Right ventricle myocardium superior (tissue), 1 donor: ENCODE data around the gene RAI14. TPM values are rescaled to one million over a fixed set of nuclear protein-coding genes. Genes with fewer than 3 reads are reported as not detected.

ENCODE experiments used
- ATAC-seq: fragments of 200-7000 bp; cut with Tn5 transposase; one replicate; pipeline ENCODE4 v1.9.1; 2020; ENCODE audit warnings: mild to moderate bottlenecking; ENCODE audit not compliant: poor library complexity
- DNase-seq: peaks from one replicate; pipeline ENCODE4 v3.0.0-alpha.2; 2020
- intact Hi-C: fragments of 100-400 bp; cut with DNase I; formaldehyde crosslinking; loops from one replicate; pipeline ENCODE4 v1.11.2; 2022
- total RNA-seq: library from RNA; stranded (reverse); fragmentation: NEBNext Ultra II Directional; extraction: Animal tissue kit (Norgen Biotek cat#: 25700); gene quantifications from one replicate; pipeline ENCODE4 v1.2.1, GENCODE V29; 2021
- donor health status: DM: no; HTN: yes; CAD: no; lungs with severe emphysema.

RAI14 gene
- total RNA-seq, 1 donor from 2014 or later = 10.5 TPM

GRCh38 chr5:34632807-34633422 lies 23.2 kb upstream of the RAI14 start:
- ATAC-seq (no peak), DNase-seq (no peak)
- intact Hi-C loops = no loop called here

- no peak for DNase-seq
- no peak for ATAC-seq
- intact Hi-C loops = no loop called here
Observed at GRCh38 chr5:34639852-34640626, 16.1 kb upstream of the RAI14 start.

GRCh38 chr5:34648039-34648839 lies 7.9 kb upstream of the RAI14 start:
- ATAC-seq (no peak), DNase-seq (no peak)
- intact Hi-C loops = no loop called here

- no peak for ATAC-seq
- no peak for DNase-seq
- intact Hi-C loops = no loop called here
Observed at GRCh38 chr5:34648840-34649158, 7.3 kb upstream of the RAI14 start.

- no peak for DNase-seq
- no peak for ATAC-seq
- intact Hi-C loops = no loop called here
Observed at GRCh38 chr5:34651791-34652190, 4.3 kb upstream of the RAI14 start.

GRCh38 chr5:34652466-34652865 lies 3.7 kb upstream of the RAI14 start:
- ATAC-seq (no peak), DNase-seq (no peak)
- intact Hi-C loops = no loop called here

GRCh38 chr5:34652914-34653313 lies 3.2 kb upstream of the RAI14 start:
- ATAC-seq (no peak), DNase-seq (no peak)
- intact Hi-C loops = no loop called here

- intact Hi-C loops = no loop called here
- DNase-seq (no peak), ATAC-seq (no peak)
Observed at GRCh38 chr5:34653708-34654107, 2.4 kb upstream of the RAI14 start.

- ATAC-seq (peak; percentile 63), DNase-seq (no peak)
- intact Hi-C loops = no loop called here
Observed at GRCh38 chr5:34655354-34655991, 655 bp upstream of the RAI14 start.

- DNase-seq (no peak), ATAC-seq (peak; percentile 38)
- intact Hi-C loops = no loop called here
Observed at GRCh38 chr5:34656700-34657273, 659 bp downstream of the RAI14 start.

- intact Hi-C loops = no loop called here
- DNase-seq (no peak), ATAC-seq (no peak)
Observed at GRCh38 chr5:34657274-34657921, 1.3 kb downstream of the RAI14 start.

- intact Hi-C loops = no loop called here
- DNase-seq (no peak), ATAC-seq (no peak)
Observed at GRCh38 chr5:34657988-34658387, 1.9 kb downstream of the RAI14 start.

- intact Hi-C loops = no loop called here
- no peak for DNase-seq
- no peak for ATAC-seq
Observed at GRCh38 chr5:34659168-34659567, 3.0 kb downstream of the RAI14 start.

GRCh38 chr5:34660444-34660843 lies 4.3 kb downstream of the RAI14 start:
- ATAC-seq (no peak), DNase-seq (no peak)
- intact Hi-C loops = no loop called here

GRCh38 chr5:34663771-34664496 lies 7.8 kb downstream of the RAI14 start:
- intact Hi-C loops = no loop called here
- ATAC-seq (no peak), DNase-seq (no peak)

GRCh38 chr5:34666392-34667080 lies 10.4 kb downstream of the RAI14 start:
- ATAC-seq (no peak), DNase-seq (no peak)
- intact Hi-C loops = no loop called here

- intact Hi-C loops = no loop called here
- DNase-seq (no peak), ATAC-seq (no peak)
Observed at GRCh38 chr5:34667705-34668104, 11.6 kb downstream of the RAI14 start.
